GM18867 (cell line): Measurements from ENCODE around the gene FAM83C.
"Not testable (repeated sequence)": the region's sequence is repeated elsewhere in the genome, so short reads cannot be mapped to it uniquely, and the experiment has no call there.

Source experiments
- ATAC-seq: cut with Tn5 transposase; IDR thresholded peaks from one replicate; pipeline ENCODE4 v1.9.1; 2021; ENCODE audit warnings: mild to moderate bottlenecking, moderate library complexity; ENCODE audit not compliant: unreplicated experiment

FAM83C gene

GRCh38 chr20:35318502-35319157 is 26.4 kb upstream of the FAM83C start:
- no peak for ATAC-seq

- ATAC-seq: no peak
Observed at GRCh38 chr20:35317416-35318210, 25.4 kb upstream of the FAM83C start.

- ATAC-seq: no peak
Observed at GRCh38 chr20:35316086-35316485, 23.9 kb upstream of the FAM83C start.

- ATAC-seq: not testable (repeated sequence)
Observed at GRCh38 chr20:35315632-35316020, 23.4 kb upstream of the FAM83C start.

- ATAC-seq: no peak
Observed at GRCh38 chr20:35314816-35315631, 22.8 kb upstream of the FAM83C start.

- no peak for ATAC-seq
Observed at GRCh38 chr20:35312318-35312717, 20.1 kb upstream of the FAM83C start.

GRCh38 chr20:35311822-35312221 is 19.6 kb upstream of the FAM83C start:
- no peak for ATAC-seq

- no peak for ATAC-seq
Observed at GRCh38 chr20:35311409-35311808, 19.2 kb upstream of the FAM83C start.

GRCh38 chr20:35307666-35308653 is 15.7 kb upstream of the FAM83C start:
- no peak for ATAC-seq

GRCh38 chr20:35306931-35307517 is 14.8 kb upstream of the FAM83C start:
- ATAC-seq: no peak

- no peak for ATAC-seq
Observed at GRCh38 chr20:35305682-35306556, 13.7 kb upstream of the FAM83C start.

- ATAC-seq: no peak
Observed at GRCh38 chr20:35304956-35305355, 12.7 kb upstream of the FAM83C start.

- no peak for ATAC-seq
Observed at GRCh38 chr20:35303735-35304491, 11.7 kb upstream of the FAM83C start.

- no peak for ATAC-seq
Observed at GRCh38 chr20:35303382-35303734, 11.1 kb upstream of the FAM83C start.

- ATAC-seq: no peak
Observed at GRCh38 chr20:35302421-35303335, 10.5 kb upstream of the FAM83C start.

GRCh38 chr20:35301426-35301825 is 9.2 kb upstream of the FAM83C start:
- ATAC-seq: no peak

GRCh38 chr20:35300469-35301262 is 8.4 kb upstream of the FAM83C start:
- no peak for ATAC-seq
